ENCODE results near the gene TBX19.

DNA sequence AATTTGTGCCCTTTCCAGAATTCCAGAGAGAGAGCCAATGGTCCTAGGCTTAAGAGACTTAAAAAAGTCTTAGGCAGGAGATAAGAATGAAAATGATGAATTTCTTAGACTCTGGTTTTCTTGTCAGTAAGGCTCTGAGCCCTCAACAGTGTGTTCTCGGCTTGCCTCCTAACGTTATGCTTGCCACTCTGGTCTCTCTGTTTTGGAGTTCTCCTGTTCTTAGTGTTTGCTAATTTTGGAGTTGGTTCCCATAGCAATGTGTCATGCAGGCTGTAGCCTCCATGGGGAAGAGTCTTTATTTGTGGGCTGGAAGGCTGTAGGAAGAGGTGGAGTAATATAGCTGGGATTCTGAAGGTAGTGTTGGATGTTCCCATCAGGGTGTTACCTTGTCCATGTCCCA, 19.9 kb downstream of the TBX19 start:
- TF ChIP-seq, protein P1, sequence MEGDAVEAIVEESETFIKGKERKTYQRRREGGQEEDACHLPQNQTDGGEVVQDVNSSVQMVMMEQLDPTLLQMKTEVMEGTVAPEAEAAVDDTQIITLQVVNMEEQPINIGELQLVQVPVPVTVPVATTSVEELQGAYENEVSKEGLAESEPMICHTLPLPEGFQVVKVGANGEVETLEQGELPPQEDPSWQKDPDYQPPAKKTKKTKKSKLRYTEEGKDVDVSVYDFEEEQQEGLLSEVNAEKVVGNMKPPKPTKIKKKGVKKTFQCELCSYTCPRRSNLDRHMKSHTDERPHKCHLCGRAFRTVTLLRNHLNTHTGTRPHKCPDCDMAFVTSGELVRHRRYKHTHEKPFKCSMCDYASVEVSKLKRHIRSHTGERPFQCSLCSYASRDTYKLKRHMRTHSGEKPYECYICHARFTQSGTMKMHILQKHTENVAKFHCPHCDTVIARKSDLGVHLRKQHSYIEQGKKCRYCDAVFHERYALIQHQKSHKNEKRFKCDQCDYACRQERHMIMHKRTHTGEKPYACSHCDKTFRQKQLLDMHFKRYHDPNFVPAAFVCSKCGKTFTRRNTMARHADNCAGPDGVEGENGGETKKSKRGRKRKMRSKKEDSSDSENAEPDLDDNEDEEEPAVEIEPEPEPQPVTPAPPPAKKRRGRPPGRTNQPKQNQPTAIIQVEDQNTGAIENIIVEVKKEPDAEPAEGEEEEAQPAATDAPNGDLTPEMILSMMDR (conservative IDR thresholded peaks at IDR 0.05; ENCODE audit: low read length), result no peak
- TF ChIP-seq EZH2phosphoT487 (IDR thresholded peaks at IDR 0.05; ENCODE audit: borderline replicate concordance, low read depth, low read length), result no peak
